ENCODE results near the gene ROCK2.
"Not testable (repeated sequence)": the region's sequence is repeated elsewhere in the genome, so short reads cannot be mapped to it uniquely, and the experiment has no call there.

Gene ROCK2

DNA sequence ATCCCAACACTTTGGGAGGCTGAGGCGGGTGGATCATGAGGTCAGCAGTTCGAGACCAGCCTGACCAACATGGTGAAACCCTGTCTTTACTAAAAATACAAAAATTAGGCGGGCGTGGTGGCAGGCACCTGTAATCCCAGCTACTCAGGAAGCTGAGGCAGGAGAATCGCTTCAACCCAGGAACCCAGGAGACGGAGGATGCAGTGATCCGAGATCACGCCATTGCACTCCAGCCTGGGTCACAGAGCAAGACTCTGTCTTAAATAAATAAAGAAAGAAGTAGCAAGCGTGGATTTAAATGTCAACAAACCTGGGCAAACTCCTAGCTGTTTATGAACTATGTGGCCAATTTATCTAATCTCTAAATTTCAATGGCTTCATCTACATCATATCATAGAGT, 82.9 kb downstream of the ROCK2 start:
- not testable (repeated sequence) for DNase-seq

DNA sequence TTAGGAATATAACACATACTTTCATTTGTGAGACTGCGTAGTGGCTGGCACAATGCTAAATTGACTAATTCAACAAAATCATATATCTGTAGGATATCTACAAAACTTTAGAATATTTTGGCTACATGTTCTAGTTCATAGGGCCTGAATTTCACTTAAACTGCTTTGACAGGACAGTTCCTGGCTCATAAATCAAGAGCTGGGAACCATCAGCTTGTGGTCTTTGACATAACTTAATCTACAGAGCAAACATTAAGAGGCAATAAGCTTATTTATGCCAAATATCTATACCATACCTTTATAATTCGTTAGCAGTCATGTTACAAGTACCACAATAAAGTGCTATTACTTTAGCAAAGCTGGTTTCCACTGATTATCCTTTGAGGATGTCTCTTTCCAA, 83.5 kb downstream of the ROCK2 start:
- no peak for DNase-seq

DNA sequence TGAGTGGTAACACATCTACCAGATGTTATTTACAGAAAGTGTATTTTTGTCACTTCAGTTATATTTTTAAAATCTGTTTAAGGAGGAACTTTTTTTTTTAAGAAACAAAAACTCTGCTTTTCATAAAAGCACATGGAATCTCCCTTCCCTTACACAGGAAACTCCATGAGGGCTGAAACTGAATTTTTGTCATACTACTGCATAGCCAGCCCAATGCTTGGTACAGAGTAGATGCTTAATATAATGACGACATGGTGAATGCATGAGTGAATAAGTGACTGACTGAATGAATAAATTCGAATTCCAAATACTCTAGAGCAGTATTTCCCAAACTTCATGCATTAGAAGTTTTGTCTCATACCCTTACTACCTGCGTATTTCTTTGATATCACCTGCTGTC, 86.5 kb downstream of the ROCK2 start:
- DNase-seq, result no peak

DNA sequence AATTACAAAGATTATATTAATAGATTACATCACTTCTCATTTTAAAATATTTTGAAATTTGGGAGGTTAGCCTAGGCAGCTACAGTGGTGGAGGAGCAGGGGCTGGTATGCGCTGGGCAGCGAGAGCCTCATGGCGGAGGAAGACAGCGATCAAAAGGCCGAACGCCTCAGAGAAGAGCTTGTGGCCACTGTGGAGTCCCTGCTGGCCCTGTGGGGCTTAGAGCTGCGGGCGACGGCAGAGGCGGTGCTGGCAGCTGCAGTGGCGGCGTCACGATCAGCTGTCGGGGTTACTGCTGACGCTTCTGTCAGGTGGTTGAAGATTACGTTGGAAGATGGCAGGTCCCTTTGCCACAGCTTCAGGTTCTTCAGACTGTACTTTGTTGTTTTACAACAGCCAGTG, 87.4 kb downstream of the ROCK2 start:
- no peak for DNase-seq

DNA sequence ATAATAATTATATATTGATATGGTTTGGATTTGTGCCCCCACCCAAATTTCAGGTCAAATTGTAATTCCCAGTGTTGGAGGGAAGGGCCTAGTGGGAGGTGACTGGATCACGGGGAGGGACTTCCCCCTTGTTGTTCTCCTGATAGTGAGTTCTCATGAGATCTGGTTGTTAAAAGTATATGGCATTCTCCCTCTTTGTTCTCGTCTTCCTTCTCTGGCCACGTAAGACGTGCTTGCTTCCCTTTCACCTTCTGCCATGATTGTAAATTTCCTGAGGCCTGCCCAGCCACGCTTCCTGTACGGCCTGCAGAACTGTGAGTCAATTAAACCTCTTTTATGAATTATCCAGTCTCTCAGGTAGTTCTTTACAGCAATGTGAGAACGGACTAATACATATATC, 88.3 kb downstream of the ROCK2 start:
- no peak for DNase-seq

DNA sequence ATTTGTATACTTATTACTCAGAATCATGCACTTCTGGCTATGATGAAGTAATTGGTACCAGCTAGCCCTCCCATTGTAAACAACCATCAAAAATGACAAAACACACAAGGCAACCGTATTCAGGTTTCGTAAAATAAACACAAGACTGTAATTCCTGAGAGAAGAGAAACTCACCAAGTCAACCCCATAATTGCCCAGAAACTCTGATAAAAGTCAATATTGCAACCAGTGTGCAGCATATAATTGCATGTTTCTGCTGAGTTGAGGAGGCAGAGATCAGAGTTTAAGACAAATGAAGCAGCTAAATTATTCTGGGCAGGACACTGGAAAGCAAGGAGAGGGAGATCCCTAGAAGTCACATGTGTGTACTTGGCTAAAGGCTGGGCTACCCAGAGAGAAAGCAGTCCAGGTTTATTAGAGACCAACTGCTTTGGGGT, 90.3 kb downstream of the ROCK2 start:
- no peak for DNase-seq

DNA sequence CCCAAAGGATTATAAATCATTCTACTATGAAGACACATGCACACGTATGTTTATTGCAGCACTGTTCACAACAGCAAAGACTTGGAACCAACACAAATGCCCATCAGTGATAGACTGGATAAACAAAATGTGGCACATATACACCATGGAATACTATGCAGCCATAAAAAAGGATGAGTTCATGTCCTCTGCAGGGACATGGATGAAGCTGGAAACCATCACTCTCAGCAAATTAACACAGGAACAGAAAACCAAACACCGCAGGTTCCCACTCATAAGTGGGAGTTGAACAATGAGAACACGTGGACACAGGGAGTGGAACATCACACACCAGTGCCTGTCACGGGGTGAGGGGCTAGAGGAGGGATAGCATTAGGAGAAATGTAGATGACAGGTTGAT, 92.0 kb downstream of the ROCK2 start:
- not testable (repeated sequence) for DNase-seq

DNA sequence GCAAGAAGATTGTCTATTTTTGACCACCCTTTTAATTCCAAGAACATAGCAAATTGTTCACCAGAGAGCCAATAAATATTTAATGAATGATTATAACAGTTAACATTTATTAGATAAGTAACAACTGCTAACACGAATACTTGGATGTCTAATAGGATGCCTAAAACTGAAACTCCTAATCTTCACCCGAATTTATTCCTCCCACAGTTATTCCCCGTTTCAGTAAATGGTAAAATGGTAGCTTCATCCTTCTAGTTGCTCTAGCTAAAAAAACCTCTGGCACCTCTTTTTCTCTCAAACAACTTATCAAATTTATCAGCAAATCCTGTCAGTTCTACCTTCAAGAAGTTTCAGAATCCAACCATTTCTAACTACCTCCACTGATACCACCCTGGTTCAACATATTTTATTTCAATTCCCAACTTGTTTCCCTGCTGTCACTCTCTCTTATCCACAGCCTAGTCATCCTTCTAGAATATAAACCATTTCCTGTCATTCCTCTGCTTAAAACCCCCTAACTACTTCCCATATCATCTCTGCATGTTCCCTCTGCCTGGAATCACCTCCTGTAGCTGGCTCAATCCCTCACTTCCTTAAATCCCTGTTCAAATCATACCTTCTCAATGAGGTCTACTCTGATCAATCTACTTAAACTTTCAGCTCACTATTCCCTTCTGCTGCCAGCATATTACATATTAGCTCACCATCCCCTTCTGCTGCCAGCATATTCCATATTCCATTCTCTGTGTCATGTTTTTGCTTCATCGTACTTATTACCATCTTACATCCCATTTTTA, 93.8 kb downstream of the ROCK2 start:
- DNase-seq, result no peak

DNA sequence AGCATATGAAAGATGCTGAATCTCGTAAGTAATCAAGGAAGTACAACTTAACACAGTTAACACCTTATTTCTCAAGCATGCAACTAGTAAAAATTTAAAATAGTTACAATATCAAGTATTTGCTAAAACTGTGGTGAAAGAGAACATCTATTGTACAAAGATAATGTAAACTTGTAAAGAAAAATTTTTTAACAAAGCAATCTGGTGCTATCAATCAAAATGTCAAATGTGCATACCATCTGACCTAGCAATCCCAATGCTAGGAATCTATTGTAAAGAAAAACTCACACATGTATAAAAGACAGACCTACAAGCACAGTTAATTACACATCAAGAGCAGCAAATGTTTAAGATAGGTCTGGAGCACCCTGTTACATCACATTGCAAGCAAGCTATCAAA, 99.1 kb downstream of the ROCK2 start:
- DNase-seq, result no peak

DNA sequence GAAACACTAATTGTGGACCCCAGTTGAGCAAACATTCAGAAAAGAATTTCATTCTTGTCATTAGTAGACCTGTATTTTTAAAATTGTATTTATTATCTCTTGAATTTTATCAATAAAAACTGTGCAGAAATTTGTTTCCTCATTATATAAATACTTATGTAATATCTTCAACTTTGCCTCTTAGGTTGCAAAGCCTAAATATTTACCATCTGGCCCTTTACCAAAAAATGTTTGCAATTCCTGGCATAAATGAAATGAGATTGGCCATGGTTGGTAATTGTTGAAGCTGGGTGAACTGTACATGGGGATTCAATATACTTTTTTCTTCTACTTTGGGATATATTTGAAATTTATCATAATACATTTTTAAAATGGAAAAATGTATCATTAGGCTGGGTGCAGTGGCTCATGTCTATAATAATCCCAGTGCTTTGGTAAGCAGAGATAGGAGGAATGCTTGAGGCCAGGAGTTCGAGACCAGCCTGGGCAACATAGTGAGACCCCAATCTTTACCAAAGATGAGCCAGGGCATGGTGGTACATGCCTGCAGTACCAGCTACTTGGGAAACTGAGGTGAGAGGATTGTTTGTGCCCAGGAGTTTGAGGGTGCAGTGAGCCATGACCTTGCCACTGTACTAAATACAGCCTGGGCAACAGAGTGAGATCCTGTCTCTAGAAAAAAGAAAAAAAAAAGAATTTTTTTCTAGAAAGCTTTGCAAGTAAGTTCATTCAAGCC, 100.2 kb downstream of the ROCK2 start:
- DNase-seq, result no peak

DNA sequence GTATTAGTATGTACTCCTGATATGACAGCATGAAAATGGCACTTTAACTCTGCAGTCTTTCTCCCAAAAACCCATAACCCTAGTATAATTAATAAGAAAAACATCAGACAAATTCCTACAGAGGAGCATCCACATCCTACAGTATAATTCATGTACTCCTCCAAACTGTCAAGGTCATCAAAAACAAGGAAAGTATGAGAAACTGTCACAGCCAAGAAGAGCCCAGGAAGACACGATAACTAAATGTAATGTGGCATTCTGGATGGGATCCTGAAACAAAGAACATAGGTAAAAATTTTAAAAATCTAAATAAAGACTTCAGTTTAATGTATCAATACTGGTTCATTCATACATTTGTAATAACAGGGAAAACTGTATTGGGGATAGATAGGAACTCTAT, 100.9 kb downstream of the ROCK2 start:
- no peak for DNase-seq

DNA sequence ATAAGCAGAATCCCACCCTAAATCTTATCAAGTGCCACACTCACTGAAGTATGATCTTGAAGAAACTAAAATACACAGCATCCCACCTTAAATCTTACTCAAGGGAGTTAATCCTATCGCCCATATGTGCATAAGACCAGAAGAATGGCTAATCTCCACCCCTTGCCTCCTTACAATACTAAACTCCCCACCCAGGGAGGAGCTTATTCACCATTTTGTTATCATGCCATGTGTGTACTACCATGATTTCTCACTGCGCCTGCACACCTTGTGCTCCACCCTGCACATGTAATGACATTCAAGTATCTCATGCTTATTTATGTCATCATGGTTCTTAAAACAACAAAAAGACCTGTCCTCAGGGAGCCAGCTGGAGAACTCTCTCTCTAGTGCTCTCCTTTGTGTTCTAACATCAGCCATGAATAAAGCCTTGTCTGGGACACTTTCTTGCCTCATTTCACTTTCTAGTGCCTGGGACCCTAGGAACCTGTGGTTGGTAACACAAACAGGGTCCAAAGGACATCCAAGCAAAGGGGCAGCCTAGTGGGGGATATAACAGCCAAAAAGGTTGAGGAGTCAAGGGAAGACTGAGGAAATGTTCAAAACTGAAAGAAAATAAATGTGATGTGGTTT, 101.8 kb downstream of the ROCK2 start:
- DNase-seq, result no peak

DNA sequence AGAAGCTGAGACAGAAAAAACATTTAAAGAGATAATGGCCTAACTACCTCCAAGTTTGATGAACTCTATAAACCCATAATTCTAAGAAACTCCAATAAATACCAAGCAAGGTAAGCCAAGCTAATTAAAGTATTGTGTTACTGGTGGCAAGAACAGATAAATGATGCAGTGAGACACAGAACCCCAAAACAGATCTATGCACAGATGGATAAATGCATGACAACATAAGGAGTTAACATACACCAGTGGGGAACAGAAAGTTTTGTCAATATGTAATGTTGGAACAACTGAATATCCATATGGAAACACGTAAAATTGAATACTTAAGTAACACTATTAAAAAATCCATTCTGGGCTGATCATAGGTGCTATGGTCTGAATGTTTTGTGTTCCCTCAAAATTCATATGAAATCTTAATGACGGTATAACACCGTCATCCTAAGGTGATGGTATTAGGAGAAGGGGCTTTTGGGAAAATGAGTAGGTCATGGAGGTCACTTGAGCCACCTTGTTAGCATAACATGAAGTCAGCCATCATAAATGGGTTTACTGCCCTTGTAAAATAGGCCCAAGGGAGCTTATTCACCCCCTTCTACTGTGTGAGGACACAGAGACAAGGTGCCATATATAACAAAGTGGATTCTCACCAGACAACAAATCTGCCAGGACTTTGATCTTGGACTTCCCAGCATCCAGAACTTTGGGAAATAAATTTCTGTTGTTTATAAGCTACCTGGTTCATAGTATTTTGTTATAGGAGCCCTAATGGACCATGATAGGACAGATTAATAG, 102.8 kb downstream of the ROCK2 start:
- no peak for DNase-seq

DNA sequence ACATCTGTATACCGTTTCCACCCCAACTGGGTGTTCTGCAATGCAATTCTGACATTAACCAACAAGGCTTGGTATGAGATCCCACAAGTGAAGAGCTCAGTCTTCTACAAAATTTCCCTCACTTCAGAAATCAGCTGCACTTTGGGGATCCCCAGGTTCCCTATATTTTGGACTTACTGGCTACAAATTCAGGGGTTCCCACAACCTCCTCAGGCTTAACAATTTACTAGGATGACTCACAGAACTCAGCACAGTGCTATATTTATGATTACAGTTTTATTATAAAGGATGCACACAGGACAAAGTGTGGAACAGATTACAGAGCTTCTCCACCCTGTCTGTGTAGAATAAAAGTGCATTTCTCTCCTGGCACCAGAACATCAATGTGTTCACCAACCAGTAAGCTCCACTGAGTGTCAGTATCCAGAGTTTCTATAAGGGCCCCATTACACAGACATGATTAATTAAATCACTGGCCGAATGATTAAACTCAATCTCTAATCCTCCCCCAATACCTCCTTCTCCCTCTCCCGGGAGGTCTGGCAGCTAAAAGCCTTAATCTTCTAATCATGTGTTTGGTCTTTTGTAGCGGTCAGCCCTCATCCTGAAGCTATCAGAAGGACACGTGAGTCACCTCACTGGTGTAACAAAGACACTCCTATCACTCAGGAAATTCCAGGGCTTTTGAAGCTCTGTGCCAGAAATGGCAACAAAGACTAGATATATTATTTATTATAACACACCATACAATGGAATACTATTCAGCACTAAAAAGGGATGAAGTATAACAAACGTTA, 104.6 kb downstream of the ROCK2 start:
- DNase-seq, result no peak

DNA sequence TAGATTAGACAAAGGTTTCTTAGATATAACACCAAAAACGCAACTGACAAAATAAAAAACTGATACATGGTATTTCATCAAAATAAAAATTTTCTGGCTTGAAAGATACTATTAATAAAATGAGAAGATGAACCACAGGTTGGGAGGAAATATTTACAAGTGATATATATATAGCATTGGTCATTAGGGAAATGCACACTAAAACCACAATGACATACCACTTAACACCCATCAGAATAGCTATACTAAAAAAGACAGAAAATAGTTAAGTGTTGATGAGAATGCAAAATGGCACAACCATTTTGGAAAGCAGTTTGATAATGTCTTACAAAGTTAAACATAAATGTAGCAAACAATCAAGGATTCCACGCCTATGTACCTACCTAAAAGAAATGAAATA, 105.3 kb downstream of the ROCK2 start:
- DNase-seq, result no peak

DNA sequence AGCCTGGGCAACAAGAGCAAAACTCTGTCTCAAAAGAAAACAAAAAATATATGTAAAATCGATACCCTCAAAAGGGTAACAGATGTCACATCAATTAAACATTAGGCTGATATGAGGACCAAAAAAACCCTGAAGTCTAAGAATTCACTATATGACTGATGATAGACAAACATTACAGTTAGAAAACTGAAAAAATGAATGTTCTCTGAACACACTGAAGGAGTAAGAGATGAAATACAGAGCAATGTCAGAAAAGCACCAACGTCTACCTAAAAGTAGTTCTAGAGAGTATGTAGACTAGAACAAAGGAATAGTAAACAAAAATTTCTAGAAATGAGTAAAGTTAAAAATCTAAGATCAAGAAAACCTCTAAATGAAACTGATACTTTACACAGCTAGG, 107.3 kb downstream of the ROCK2 start:
- DNase-seq, result no peak

DNA sequence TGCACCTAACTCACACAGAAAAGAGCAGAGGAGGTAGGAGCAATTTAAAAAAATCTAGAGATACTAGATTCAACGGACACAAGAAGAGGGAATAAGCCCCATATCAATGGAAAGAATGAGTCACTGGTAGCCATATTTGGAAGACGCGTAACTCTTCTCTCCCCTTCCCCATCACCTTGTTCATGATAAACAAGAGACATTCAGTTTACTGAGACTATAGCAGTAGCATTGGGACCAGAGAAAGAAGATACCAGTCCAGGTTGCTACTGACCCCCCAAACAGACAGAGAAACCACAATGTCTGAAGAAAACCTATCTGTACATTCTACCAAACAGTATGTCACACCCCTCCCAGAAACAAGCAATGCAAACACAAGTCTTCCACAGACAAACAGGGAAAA, 108.1 kb downstream of the ROCK2 start:
- no peak for DNase-seq

DNA sequence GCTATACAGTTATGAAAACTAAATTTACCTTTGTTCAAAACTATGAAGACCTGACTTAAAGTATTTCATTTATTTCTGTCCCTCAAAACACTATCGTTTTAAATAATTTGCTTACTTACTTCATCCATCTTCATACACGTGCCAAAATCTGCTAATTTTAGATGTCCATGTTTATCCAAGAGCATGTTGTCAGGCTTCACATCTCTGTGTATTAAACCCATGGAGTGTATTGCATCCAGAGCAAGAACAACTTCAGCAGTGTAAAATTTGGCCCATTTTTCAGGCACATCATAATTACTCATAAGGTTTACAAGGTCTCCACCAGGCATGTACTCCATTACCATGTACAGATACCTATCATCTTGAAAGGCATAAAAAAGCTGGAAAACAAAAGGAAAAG, 108.9 kb downstream of the ROCK2 start:
- no peak for DNase-seq

DNA sequence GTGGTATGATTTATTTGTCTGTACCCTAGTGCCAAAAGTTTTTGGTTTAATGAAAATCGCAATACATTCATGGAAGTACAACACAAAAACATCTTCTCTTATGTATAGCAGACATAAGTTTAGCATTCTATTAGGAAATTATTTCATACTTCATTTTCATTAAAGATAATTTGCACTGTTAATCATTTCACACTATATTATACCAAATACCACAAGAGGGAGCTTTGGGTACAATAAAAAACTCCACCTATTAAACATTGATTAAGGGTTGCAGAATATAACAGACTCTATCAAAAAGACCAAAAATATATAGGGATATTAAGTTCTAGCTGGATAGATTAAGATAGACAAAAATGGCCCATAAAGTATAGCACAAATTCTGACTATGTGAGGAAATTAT, 110.1 kb downstream of the ROCK2 start:
- no peak for DNase-seq

DNA sequence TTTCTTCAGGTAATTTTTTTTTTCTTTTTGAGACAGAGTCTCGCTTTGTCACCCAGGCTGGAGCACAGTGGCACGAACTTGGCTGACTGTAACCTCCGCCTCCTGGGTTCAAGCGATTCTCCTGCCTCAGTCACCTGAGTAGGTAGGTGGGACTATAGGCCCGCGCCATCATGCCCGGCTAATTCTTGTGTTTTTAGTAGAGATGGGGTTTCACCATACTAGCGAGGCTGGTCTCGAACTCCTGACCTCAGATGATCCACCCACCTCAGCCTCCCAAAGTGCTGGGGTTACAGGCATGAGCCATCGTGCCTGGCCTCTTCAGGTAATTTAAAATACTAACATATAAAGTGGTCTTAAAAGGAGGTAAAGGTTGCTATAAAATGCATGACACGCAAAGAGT, 113.2 kb downstream of the ROCK2 start:
- not testable (repeated sequence) for DNase-seq

DNA sequence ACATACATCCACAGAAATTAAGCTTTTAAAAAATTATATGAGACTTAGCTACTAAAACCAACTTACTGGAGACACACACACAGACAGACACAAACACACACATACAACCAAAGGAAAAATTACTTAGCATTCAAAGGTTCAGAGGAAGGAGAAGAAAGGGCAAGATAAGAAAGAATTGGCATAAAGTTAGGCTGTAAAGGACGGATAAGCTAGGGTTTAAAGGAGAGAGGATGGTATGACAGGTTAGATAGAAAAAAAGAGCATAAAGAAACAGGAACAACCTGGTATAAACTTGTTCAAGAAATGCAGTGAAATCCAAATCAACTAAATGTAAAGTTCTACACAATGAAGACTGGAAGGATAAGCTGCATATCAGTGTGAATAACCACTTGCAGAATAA, 115.7 kb downstream of the ROCK2 start:
- DNase-seq, result no peak

DNA sequence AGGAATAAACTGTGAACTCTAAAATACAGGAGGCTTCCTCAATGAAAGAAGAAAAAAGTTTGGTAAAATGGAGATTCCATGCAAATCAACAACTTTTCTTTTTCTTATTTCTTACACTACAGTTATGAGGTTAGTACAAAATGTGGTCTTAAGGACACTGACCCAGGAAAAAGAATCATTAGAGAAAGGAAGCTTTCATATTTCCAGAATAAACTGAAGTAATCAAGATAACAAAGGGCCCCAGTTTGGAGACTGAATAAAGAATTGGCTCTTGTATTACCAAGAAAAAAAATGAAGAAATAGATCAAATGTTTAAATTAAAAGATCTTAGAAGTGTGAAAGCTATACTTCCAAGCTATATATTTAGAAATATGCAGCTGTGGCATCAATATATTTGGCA, 116.8 kb downstream of the ROCK2 start:
- no peak for DNase-seq

Data from activated CD8-positive, alpha-beta memory T cell treated with anti-CD3 and anti-CD28 coated beads, Interleukin-2, amount 50 U/mL, for 4 hours (primary cell).